GM21723 (cell line): ENCODE measurements around the gene SCYL1.
A peak's percentile ranks its signal among the peaks of the same experiment; 100 is the strongest.

Source experiments
- ATAC-seq: cut with Tn5 transposase; IDR thresholded peaks from one replicate; pipeline ENCODE4 v1.9.1; 2021; ENCODE audit warnings: mild to moderate bottlenecking, moderate library complexity; ENCODE audit not compliant: unreplicated experiment

SCYL1 gene

GRCh38 chr11:65492637-65493366, 32.1 kb upstream of the SCYL1 start:
- no peak for ATAC-seq

GRCh38 chr11:65493367-65494176, 31.3 kb upstream of the SCYL1 start:
- no peak for ATAC-seq

- ATAC-seq, result peak; percentile 11
Measured at GRCh38 chr11:65496304-65497140, 28.4 kb upstream of the SCYL1 start.

GRCh38 chr11:65497141-65498041, 27.5 kb upstream of the SCYL1 start:
- ATAC-seq, result peak; percentile 55

GRCh38 chr11:65498042-65498726, 26.7 kb upstream of the SCYL1 start:
- ATAC-seq, result no peak

GRCh38 chr11:65498727-65498976, 26.2 kb upstream of the SCYL1 start:
- ATAC-seq, result no peak

GRCh38 chr11:65498977-65499712, 25.7 kb upstream of the SCYL1 start, which contains the start of gene MALAT1:
TSS of gene MALAT1 (plus strand) at chr11:65499045.
- no peak for ATAC-seq

- no peak for ATAC-seq
Measured at GRCh38 chr11:65499713-65500386, 25.0 kb upstream of the SCYL1 start.

- no peak for ATAC-seq
Measured at GRCh38 chr11:65500387-65501185, 24.3 kb upstream of the SCYL1 start.

GRCh38 chr11:65501186-65501471, 23.8 kb upstream of the SCYL1 start:
- ATAC-seq, result no peak

- no peak for ATAC-seq
Measured at GRCh38 chr11:65501472-65502273, 23.2 kb upstream of the SCYL1 start.

- ATAC-seq, result no peak
Measured at GRCh38 chr11:65502274-65502554, 22.7 kb upstream of the SCYL1 start.

GRCh38 chr11:65502555-65503367, 22.1 kb upstream of the SCYL1 start:
- ATAC-seq, result no peak

- ATAC-seq, result no peak
Measured at GRCh38 chr11:65503368-65503948, 21.4 kb upstream of the SCYL1 start.

- no peak for ATAC-seq
Measured at GRCh38 chr11:65503949-65504673, 20.8 kb upstream of the SCYL1 start.
